B cell (primary cell): ENCODE measurements around the gene OTUD5.

Source experiments
- EZH2 ChIP-seq: IDR thresholded peaks from 2 replicates; pipeline ENCODE4 v1.6.1; 2012; ENCODE audit warnings: borderline replicate concordance, low read depth, mild to moderate bottlenecking, moderate library complexity, low read length; ENCODE audit not compliant: insufficient read depth, poor library complexity, severe bottlenecking
- TF ChIP-seq, protein P1 (sequence below): fragments of 200-600 bp; IDR thresholded peaks from one replicate; pipeline ENCODE4 v1.8.0; 2022; ENCODE audit warnings: antibody characterized with exemption, mild to moderate bottlenecking

DNA sequence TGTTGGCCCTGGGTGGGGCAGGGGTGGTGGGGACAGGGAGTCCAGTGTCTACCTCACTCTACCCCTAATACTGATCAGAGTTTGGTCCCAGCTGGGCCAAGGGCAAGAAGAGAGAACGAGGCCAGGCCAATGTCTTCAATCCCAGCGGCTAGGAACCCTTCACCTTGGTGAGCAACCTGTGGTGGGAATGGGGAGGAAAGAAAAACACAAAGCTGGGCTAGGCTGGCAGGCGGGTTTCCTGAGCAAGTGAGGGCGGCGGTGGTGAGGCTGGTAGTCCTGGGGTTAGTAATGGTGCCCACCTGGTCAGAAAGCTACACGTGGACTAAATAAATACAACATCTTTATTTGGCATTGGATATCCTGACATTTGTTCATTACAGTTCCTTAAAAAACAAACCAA lies 54.1 kb downstream of the OTUD5 start:
- TF ChIP-seq, protein P1, sequence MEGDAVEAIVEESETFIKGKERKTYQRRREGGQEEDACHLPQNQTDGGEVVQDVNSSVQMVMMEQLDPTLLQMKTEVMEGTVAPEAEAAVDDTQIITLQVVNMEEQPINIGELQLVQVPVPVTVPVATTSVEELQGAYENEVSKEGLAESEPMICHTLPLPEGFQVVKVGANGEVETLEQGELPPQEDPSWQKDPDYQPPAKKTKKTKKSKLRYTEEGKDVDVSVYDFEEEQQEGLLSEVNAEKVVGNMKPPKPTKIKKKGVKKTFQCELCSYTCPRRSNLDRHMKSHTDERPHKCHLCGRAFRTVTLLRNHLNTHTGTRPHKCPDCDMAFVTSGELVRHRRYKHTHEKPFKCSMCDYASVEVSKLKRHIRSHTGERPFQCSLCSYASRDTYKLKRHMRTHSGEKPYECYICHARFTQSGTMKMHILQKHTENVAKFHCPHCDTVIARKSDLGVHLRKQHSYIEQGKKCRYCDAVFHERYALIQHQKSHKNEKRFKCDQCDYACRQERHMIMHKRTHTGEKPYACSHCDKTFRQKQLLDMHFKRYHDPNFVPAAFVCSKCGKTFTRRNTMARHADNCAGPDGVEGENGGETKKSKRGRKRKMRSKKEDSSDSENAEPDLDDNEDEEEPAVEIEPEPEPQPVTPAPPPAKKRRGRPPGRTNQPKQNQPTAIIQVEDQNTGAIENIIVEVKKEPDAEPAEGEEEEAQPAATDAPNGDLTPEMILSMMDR = no peak
- TF ChIP-seq EZH2 = no peak
